Osteoblast (primary cell): Measurements from ENCODE around the gene SH3BP2. TPM values are rescaled to one million over a fixed set of nuclear protein-coding genes. Genes with fewer than 3 reads are reported as not detected.

ENCODE experiments used
- DNase-seq: peaks from one replicate; pipeline ENCODE4 v3.0.0; 2011; ENCODE audit warnings: low spot score, mixed read lengths; ENCODE audit not compliant: insufficient read length; ENCODE audit errors: missing footprints
- H2AFZ ChIP-seq: 2 replicates; pipeline ENCODE4 v1.6.0; 2011; ENCODE audit warnings: mild to moderate bottlenecking, low read length
- H3K27ac ChIP-seq: 2 replicates; pipeline ENCODE4 v1.5.1; 2011; ENCODE audit warnings: mild to moderate bottlenecking, low read depth, low read length, moderate library complexity
- H3K27me3 ChIP-seq: 2 replicates; pipeline ENCODE4 v1.6.0; 2012; ENCODE audit warnings: mild to moderate bottlenecking, control low read depth, inconsistent platforms, low read length, moderate library complexity; ENCODE audit not compliant: insufficient read depth
- H3K36me3 ChIP-seq: 2 replicates; pipeline ENCODE4 v1.5.1; 2011; ENCODE audit warnings: mild to moderate bottlenecking, low read length, control low read depth, moderate library complexity; ENCODE audit not compliant: insufficient read depth
- H3K4me1 ChIP-seq: 2 replicates; pipeline ENCODE4 v1.5.1; 2011; ENCODE audit warnings: mild to moderate bottlenecking, low read length, control low read depth, moderate library complexity; ENCODE audit not compliant: insufficient read depth
- H3K4me2 ChIP-seq: 2 replicates; pipeline ENCODE4 v1.6.0; 2011; ENCODE audit warnings: mild to moderate bottlenecking, low read length; ENCODE audit not compliant: insufficient read depth
- H3K4me3 ChIP-seq: fragments of 200-600 bp; sonication (generic); 3 replicates; pipeline ENCODE4 v1.5.1; 2012; ENCODE audit warnings: mild to moderate bottlenecking, low read length, inconsistent platforms; ENCODE audit not compliant: insufficient read depth
- H3K79me2 ChIP-seq: 2 replicates; pipeline ENCODE4 v1.6.0; 2012; ENCODE audit warnings: mild to moderate bottlenecking, low read length, control low read depth, inconsistent platforms; ENCODE audit not compliant: insufficient read depth
- H3K9me3 ChIP-seq: 2 replicates; pipeline ENCODE4 v1.5.1; 2011; ENCODE audit warnings: low read depth, low read length, control low read depth
- H4K20me1 ChIP-seq: 2 replicates; pipeline ENCODE4 v1.6.0; 2012; ENCODE audit warnings: mild to moderate bottlenecking, low read length, control low read depth; ENCODE audit not compliant: insufficient read depth
- total RNA-seq: library from RNA; depleted of rRNA; stranded (reverse); fragments of >200 nt; gene quantifications from 2 replicates; pipeline ENCODE4 v1.2.3, GENCODE V29; 2012
- TF ChIP-seq, protein P1 (sequence below): IDR thresholded peaks from 2 replicates; pipeline ENCODE4 v1.5.1; 2011; ENCODE audit warnings: mild to moderate bottlenecking, low read depth, low read length, moderate library complexity; ENCODE audit errors: extremely low read depth

The SH3BP2 gene
- total RNA-seq, 1 donor: 26.4 TPM

DNA sequence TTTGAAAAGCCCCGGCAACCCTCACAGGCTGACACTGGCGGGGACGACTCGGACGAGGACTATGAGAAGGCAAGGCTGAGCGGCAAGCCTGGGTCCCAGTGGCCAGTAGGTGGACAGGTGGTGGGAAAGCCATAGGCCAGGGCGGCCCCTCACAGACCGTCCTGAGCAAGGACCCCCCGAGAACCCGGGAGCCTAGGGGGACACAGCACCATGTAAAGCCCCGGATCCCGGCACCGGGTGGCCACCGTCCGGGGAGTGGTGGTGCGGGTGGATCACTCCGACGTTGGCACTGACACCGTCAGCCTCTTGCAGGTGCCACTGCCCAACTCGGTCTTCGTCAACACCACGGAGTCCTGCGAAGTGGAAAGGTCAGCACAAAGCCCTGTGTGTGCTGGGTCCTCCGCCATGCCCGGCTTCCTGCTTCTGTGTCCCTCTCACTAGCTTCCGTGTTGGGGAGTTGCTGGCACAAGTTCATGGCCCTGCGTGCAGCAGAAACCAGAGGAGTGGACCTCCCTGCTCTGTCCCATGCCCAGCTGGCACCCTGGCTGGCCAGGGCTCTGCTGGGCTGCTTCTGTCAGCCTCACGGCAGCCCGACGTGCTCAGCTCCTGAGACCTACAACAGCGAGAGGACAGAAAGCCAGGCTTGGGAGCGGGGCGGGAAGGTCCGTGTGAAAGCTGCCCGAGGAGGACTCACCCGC lies 38.9 kb downstream of the SH3BP2 start:
- no peak overlapping the region for H3K27ac ChIP-seq
- TF ChIP-seq, protein P1, sequence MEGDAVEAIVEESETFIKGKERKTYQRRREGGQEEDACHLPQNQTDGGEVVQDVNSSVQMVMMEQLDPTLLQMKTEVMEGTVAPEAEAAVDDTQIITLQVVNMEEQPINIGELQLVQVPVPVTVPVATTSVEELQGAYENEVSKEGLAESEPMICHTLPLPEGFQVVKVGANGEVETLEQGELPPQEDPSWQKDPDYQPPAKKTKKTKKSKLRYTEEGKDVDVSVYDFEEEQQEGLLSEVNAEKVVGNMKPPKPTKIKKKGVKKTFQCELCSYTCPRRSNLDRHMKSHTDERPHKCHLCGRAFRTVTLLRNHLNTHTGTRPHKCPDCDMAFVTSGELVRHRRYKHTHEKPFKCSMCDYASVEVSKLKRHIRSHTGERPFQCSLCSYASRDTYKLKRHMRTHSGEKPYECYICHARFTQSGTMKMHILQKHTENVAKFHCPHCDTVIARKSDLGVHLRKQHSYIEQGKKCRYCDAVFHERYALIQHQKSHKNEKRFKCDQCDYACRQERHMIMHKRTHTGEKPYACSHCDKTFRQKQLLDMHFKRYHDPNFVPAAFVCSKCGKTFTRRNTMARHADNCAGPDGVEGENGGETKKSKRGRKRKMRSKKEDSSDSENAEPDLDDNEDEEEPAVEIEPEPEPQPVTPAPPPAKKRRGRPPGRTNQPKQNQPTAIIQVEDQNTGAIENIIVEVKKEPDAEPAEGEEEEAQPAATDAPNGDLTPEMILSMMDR: no peak
- H3K79me2 ChIP-seq: no peaks in the 10 kb centered on the region
- H3K4me1 ChIP-seq: peaks cover 3% of the 10 kb centered on the region
- no peak overlapping the region for H3K4me2 ChIP-seq
- H3K4me3 ChIP-seq: no peak overlapping the region
- H3K9me3 ChIP-seq: no peaks in the 10 kb centered on the region
- DNase-seq: peak; percentile 65
- no peaks in the 10 kb centered on the region for H4K20me1 ChIP-seq
- H2AFZ ChIP-seq: no peak overlapping the region
- peaks cover 43% of the 10 kb centered on the region for H3K36me3 ChIP-seq
- no peaks in the 10 kb centered on the region for H3K27me3 ChIP-seq

DNA sequence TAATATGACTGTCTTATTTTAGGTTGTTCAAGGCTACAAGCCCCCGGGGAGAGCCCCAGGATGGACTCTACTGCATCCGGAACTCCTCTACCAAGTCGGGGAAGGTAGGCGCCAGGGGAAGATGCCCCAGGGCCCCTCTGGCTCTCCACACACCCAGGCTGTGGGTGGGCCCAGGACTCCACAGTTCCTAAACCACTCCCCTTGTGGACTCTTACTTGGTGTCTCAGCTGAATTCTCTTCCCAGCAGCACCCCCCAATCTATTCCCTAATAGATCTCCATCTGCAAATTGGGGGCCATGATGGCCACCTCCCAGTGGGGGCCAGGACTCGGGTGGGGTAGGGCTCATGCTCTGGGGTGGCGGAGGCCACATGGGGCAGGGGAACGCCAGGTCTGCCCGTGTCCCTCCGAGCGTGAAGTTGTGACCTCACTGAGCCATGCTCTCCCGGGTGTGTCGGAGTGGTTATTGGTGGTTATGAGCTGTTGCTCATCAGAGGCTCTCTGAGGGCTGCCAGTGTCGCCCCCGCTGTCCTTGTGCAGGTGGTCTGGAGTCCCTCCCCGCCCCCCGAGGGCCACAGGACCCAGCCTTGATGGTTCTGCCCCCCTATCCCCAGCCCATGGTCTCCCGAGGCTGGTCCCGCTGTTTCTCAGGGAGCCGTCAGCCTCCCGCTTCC lies 39.6 kb downstream of the SH3BP2 start:
- Histone ChIP-seq H3K79me2 (no peaks in the 10 kb centered on the region), H4K20me1 (no peaks in the 10 kb centered on the region), H3K27ac (no peak overlapping the region), H3K36me3 (peaks cover 39% of the 10 kb centered on the region), H3K4me1 (peaks cover 10% of the 10 kb centered on the region), H3K4me2 (no peak overlapping the region), H2AFZ (no peak overlapping the region), H3K9me3 (no peaks in the 10 kb centered on the region), H3K4me3 (no peak overlapping the region), H3K27me3 (no peaks in the 10 kb centered on the region)
- TF ChIP-seq, protein P1: no peak
- DNase-seq: peak; percentile 77

DNA sequence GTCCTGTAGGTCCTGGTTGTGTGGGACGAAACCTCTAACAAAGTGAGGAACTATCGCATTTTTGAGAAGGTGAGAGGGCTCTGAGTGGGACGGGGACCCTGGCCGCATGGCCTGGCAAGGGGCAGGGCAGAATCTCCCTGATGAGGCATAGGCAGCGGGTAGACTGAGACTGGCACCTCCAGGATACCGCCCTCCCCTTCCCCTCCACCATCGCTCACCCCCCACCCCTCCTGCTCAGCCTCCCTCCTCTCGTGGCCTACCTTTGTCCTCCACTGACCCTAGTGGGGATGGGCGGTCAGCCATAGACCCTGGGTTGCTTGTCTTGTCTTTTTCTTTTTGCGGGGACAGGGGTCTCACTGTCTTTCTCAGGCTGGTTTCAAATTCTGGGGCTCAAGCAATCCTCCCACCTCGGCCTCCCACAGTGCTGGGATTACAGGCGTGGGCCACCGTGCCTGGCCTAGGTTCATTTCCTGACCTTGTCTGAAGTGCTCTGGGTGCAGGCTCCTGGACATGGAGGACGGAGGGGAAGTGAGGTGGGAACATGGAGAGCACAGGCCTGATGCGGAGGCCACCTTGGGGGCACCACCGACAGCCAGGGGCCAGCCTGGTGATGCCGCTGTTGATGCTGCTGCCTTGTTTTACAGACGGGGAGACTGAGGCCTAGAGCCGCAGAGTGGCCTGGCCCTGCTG lies 40.2 kb downstream of the SH3BP2 start:
- H3K36me3 ChIP-seq: peaks cover 39% of the 10 kb centered on the region
- TF ChIP-seq, protein P1: no peak

DNA sequence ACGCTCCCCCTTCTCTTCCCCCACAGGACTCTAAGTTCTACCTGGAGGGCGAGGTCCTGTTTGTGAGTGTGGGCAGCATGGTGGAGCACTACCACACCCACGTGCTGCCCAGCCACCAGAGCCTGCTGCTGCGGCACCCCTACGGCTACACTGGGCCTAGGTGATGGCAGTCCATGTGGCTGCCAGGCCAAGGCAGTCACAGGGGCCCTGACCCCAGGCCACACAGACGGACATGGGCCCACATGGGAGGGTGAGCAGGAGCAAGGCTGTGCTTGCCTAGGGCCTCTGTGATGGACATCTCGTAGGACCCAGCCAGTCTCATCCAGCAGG lies 40.8 kb downstream of the SH3BP2 start:
- H3K79me2 ChIP-seq: no peaks in the 10 kb centered on the region
- H3K4me2 ChIP-seq: no peak overlapping the region
- H2AFZ ChIP-seq: no peak overlapping the region
- H3K4me1 ChIP-seq: peaks cover 16% of the 10 kb centered on the region
- TF ChIP-seq, protein P1: no peak
- H3K9me3 ChIP-seq: no peaks in the 10 kb centered on the region
- H3K27me3 ChIP-seq: no peaks in the 10 kb centered on the region
- H4K20me1 ChIP-seq: no peaks in the 10 kb centered on the region
- H3K36me3 ChIP-seq: peaks cover 37% of the 10 kb centered on the region
- H3K27ac ChIP-seq: no peak overlapping the region
- DNase-seq: peak; percentile 53
- no peak overlapping the region for H3K4me3 ChIP-seq

More for the DNA sequence above, 40.2 kb downstream of the SH3BP2 start:
- no peak overlapping the region for H3K4me2 ChIP-seq
- peaks cover 16% of the 10 kb centered on the region for H3K4me1 ChIP-seq
- no peaks in the 10 kb centered on the region for H3K79me2 ChIP-seq
- no peaks in the 10 kb centered on the region for H3K9me3 ChIP-seq
- DNase-seq: peak; percentile 45
- no peaks in the 10 kb centered on the region for H4K20me1 ChIP-seq
- no peak overlapping the region for H2AFZ ChIP-seq
- no peaks in the 10 kb centered on the region for H3K27me3 ChIP-seq
- H3K4me3 ChIP-seq: no peak overlapping the region
- no peak overlapping the region for H3K27ac ChIP-seq
